ENCODE results near the gene STK33.

Gene STK33

DNA sequence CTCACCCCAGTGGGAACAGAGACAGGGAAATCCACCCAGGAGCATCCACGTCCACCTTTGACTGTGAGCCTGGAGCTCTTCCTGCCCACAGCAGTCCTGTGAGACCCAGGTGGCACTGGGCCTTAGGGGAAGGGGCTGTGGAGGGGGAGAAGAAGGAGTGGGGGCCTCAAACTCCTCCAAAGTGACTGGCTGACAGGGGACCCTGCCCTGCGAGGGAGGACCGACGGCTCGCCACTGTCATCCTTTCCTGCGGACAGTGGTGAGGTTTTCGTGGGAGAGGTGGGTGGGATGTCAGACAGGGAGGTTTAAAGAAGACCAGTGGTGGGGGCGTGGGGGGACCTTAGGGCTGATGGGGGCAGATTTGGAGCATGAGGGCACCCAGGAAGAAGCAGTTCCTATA is 237.8 kb downstream of the STK33 start:
- Histone ChIP-seq H3K4me1 (ENCODE audit: control insufficient read depth, insufficient read depth, low read length) (peaks cover 4% of the 10 kb centered on the region; the same call in 1 of the 2 replicates), H3K9me3 (ENCODE audit: control insufficient read depth, insufficient read depth, low read length) (no peaks in the 10 kb centered on the region), H3K27me3 (ENCODE audit: control insufficient read depth, insufficient read depth, low read length) (no peaks in the 10 kb centered on the region), H3K9ac (ENCODE audit: low read depth, low read length) (no peak overlapping the region), H3K27ac (ENCODE audit: low read depth, low read length) (no peak overlapping the region), H3K36me3 (ENCODE audit: control insufficient read depth, insufficient read depth, low read length) (no peaks in the 10 kb centered on the region), H3K4me3 (ENCODE audit: low read depth, low read length) (no peak overlapping the region)

DNA sequence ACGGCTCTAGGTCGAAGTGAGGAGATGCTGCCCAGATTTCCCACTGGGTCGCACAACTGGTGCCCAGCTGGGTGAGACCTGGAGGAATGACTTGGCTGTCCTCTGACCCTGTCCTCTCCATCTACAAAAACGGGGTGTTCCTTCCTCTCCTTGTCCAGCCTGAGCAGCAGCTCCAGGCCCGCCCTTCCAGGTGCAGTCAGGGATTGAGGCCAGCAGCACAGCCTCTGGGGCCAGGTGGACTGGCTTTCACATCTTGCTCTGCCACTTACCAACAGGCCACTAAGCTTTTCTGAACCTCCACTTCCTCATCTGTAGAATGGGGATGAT is 238.6 kb downstream of the STK33 start:
- H3K27me3 ChIP-seq (ENCODE audit: control insufficient read depth, insufficient read depth, low read length) = no peaks in the 10 kb centered on the region
- no peak overlapping the region for H3K27ac ChIP-seq (ENCODE audit: low read depth, low read length)
- no peak overlapping the region for H3K9ac ChIP-seq (ENCODE audit: low read depth, low read length)
- no peak overlapping the region for H3K4me3 ChIP-seq (ENCODE audit: low read depth, low read length)
- peaks cover 4% of the 10 kb centered on the region; the same call in 1 of the 2 replicates for H3K4me1 ChIP-seq (ENCODE audit: control insufficient read depth, insufficient read depth, low read length)
- H3K9me3 ChIP-seq (ENCODE audit: control insufficient read depth, insufficient read depth, low read length) = no peaks in the 10 kb centered on the region
- H3K36me3 ChIP-seq (ENCODE audit: control insufficient read depth, insufficient read depth, low read length) = no peaks in the 10 kb centered on the region

DNA sequence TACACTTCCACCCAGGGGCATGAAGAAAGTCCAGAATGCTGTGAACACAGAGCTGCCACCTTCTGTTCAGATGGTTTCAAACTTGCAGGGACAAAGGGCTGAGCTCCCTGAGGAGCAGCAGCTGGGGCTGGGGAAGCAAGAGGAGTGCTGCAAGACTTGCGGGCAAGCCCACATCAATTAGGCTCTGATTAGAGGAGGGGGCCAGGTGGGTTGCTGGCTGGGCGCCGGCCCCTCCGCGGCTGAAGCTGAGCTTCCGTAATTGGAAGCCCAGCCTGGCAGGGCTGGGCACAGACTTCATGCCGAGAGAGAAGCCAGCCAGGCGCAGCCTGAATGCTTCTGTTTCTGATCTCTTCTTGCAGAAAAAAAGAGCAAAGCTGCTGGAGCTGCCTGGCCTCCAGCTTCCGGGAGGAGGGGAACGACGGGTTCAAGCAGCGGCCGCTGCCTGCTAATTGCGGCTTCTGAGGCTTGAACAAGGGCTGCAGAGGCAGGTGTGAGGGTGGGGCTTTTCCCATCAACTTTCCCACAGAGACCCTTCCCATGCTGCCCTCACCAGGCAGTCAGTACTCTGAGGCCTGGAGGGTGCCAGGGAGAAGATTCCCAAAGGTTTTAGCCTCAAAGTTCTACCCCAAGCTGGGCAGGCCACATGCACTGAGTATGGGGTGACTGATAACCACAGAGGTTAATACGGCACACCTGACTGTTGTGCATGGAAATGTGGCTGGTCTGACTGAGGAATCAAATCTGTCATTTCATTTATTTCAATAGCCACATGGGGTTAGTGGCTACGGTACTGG is 239.2 kb downstream of the STK33 start:
- Histone ChIP-seq H3K4me3 (ENCODE audit: low read depth, low read length) (no peak overlapping the region), H3K9ac (ENCODE audit: low read depth, low read length) (no peak overlapping the region), H3K27me3 (ENCODE audit: control insufficient read depth, insufficient read depth, low read length) (no peaks in the 10 kb centered on the region), H3K36me3 (ENCODE audit: control insufficient read depth, insufficient read depth, low read length) (no peaks in the 10 kb centered on the region), H3K27ac (ENCODE audit: low read depth, low read length) (no peak overlapping the region), H3K9me3 (ENCODE audit: control insufficient read depth, insufficient read depth, low read length) (no peaks in the 10 kb centered on the region), H3K4me1 (ENCODE audit: control insufficient read depth, insufficient read depth, low read length) (peaks cover 4% of the 10 kb centered on the region; the same call in 1 of the 2 replicates)

DNA sequence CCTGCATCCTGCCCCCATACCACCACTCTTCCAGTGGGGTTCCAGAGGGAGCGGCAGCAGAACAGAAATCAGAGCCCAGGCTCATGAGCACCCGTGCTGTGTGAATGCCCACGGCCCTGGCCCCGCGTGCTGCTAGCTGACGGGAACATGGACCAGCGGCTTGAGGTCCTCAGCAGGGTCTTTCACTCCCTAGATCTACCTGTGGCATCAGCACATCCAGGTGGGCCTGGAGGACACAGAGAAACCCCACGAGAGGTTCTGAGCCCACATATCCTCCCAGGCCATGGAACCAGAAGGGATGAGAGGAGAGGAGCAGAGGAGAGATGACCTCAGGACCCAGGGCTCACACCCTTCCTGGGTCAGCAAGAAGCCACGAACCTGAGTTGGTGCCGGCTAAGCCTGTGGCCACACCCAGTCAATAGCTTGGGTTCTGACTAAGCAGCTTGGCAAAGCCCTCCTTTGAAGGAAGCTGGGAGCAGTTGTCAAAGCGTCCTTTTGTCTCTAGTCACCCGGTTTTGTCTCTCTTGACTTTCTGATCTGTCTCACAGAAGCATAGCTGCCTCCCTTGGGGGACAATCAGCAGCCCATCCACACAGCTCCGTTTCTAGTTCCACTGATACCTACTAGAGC is 241.0 kb downstream of the STK33 start:
- Histone ChIP-seq H3K4me3 (ENCODE audit: low read depth, low read length) (no peak overlapping the region), H3K4me1 (ENCODE audit: control insufficient read depth, insufficient read depth, low read length) (peaks cover 4% of the 10 kb centered on the region; the same call in 1 of the 2 replicates), H3K27me3 (ENCODE audit: control insufficient read depth, insufficient read depth, low read length) (no peaks in the 10 kb centered on the region), H3K27ac (ENCODE audit: low read depth, low read length) (no peak overlapping the region), H3K9me3 (ENCODE audit: control insufficient read depth, insufficient read depth, low read length) (no peaks in the 10 kb centered on the region), H3K36me3 (ENCODE audit: control insufficient read depth, insufficient read depth, low read length) (no peaks in the 10 kb centered on the region), H3K9ac (ENCODE audit: low read depth, low read length) (no peak overlapping the region)

DNA sequence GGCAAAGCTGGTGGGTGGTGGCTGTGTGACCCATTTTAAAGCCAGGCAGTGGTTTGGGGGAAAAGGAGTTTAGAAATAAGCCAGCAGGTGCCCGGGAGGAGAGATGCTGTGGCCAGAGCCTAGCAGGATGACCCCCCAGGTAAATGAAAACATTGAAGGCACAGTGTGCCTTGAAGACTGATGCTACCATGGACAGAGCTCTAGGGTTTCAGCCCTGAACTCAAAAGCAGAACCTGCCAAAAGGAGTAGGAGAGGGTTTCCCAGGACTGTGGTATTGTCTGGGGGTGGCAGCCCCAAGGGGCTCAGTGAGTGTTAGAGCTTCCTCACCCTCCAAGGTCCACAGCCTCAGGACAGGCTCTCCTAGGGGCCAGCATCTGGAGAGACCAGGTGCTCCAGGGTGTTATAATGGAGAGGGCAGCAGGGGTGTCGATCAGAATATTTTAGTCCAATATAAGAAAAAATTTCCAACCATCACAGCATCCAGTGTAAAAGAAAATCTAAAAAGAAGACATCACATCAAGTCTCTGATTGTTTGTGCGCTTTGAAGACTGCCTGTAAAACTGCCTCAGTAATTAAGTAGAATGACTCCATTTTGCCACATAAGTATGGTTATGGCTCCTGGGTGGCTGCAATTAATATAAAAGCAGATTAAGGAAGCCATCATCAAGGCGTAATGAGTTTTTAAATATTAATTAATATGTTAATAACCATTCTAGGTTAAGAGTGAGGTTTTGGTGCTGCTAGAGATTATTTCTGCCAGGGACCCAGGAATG is 241.7 kb downstream of the STK33 start:
- H3K4me1 ChIP-seq (ENCODE audit: control insufficient read depth, insufficient read depth, low read length) = no peaks in the 10 kb centered on the region
- H3K27ac ChIP-seq (ENCODE audit: low read depth, low read length) = no peak overlapping the region
- no peaks in the 10 kb centered on the region for H3K27me3 ChIP-seq (ENCODE audit: control insufficient read depth, insufficient read depth, low read length)
- no peaks in the 10 kb centered on the region for H3K9me3 ChIP-seq (ENCODE audit: control insufficient read depth, insufficient read depth, low read length)
- no peak overlapping the region for H3K9ac ChIP-seq (ENCODE audit: low read depth, low read length)
- H3K36me3 ChIP-seq (ENCODE audit: control insufficient read depth, insufficient read depth, low read length) = no peaks in the 10 kb centered on the region
- H3K4me3 ChIP-seq (ENCODE audit: low read depth, low read length) = no peak overlapping the region

DNA sequence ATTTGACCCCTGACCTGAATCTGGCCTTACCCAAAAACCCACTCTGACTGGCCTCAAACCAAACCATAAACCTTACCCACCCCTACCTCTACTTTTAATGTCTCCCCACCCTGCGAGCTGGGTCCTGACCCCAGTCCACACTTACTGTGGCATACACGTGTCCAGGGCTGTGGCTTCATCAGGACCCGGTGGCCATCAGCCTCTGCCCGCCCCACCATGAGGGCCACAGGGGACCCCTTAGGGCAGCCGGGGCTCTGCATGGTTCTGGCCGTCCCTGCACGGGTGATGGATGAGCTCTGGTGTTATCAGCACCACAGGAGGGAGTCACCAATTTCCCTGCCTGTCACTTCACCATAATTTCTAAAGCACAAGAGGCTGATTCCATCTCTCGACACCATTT is 242.8 kb downstream of the STK33 start:
- Histone ChIP-seq H3K4me3 (ENCODE audit: low read depth, low read length) (no peak overlapping the region), H3K36me3 (ENCODE audit: control insufficient read depth, insufficient read depth, low read length) (no peaks in the 10 kb centered on the region), H3K27ac (ENCODE audit: low read depth, low read length) (no peak overlapping the region), H3K9me3 (ENCODE audit: control insufficient read depth, insufficient read depth, low read length) (no peaks in the 10 kb centered on the region), H3K4me1 (ENCODE audit: control insufficient read depth, insufficient read depth, low read length) (no peaks in the 10 kb centered on the region), H3K27me3 (ENCODE audit: control insufficient read depth, insufficient read depth, low read length) (no peaks in the 10 kb centered on the region), H3K9ac (ENCODE audit: low read depth, low read length) (no peak overlapping the region)

DNA sequence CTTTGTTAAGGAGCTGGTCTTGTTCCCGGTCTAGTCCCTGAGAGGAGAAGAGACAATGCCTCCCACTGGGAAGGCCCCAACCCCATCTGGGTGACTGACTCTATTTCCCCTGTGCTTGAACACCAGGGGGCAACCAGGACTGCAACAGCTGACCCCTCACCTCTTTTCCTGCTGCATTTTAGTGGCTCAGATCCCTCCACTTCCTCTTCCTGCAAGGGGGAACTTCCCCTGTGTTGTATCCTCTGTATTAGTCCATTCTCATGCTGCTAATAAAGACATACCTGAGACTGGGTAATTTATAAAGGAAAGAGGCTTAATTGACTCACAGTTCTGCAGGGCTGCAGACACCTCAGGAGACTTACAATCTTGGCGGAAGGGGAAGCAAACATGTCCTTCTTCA is 246.1 kb downstream of the STK33 start:
- no peaks in the 10 kb centered on the region for H3K9me3 ChIP-seq (ENCODE audit: control insufficient read depth, insufficient read depth, low read length)
- no peak overlapping the region for H3K9ac ChIP-seq (ENCODE audit: low read depth, low read length)
- H3K27me3 ChIP-seq (ENCODE audit: control insufficient read depth, insufficient read depth, low read length) = no peaks in the 10 kb centered on the region
- no peak overlapping the region for H3K4me3 ChIP-seq (ENCODE audit: low read depth, low read length)
- no peaks in the 10 kb centered on the region; the same call in 1 of the 2 replicates for H3K4me1 ChIP-seq (ENCODE audit: control insufficient read depth, insufficient read depth, low read length)
- no peak overlapping the region for H3K27ac ChIP-seq (ENCODE audit: low read depth, low read length)
- H3K36me3 ChIP-seq (ENCODE audit: control insufficient read depth, insufficient read depth, low read length) = no peaks in the 10 kb centered on the region

DNA sequence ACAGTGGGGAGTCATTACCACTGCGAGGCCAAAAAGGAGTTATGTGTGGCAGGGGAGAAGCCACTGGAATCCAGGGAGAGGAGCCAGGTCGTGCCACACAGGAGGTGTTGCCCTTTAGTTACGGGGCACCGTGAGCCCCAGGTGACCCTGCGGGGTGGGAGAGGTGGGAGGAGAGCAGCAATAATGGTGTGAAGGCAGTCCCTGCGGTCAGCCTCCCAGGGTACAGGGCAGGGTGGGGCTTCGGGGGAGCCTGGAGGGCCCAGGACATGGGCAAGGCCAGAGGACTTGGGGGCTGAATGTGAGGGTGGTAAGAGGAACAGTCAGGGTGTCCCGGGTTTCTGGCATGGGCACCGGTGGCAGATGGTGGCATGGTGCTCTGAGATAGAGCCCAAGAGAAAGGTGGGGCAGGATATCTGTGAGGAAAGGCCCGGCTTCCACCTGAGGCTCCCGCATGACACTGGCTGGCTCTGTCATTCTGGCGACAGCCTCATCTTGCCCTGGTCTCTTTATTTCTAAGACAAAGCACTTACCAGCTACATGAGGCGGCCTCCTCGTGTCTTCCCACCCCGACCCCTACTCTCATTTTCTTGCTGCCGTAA is 247.8 kb downstream of the STK33 start:
- no peak overlapping the region for H3K9ac ChIP-seq (ENCODE audit: low read depth, low read length)
- no peak overlapping the region for H3K27ac ChIP-seq (ENCODE audit: low read depth, low read length)
- H3K36me3 ChIP-seq (ENCODE audit: control insufficient read depth, insufficient read depth, low read length) = no peaks in the 10 kb centered on the region
- no peaks in the 10 kb centered on the region for H3K9me3 ChIP-seq (ENCODE audit: control insufficient read depth, insufficient read depth, low read length)
- H3K4me1 ChIP-seq (ENCODE audit: control insufficient read depth, insufficient read depth, low read length) = no peaks in the 10 kb centered on the region; the same call in 1 of the 2 replicates
- no peaks in the 10 kb centered on the region for H3K27me3 ChIP-seq (ENCODE audit: control insufficient read depth, insufficient read depth, low read length)
- no peak overlapping the region for H3K4me3 ChIP-seq (ENCODE audit: low read depth, low read length)

DNA sequence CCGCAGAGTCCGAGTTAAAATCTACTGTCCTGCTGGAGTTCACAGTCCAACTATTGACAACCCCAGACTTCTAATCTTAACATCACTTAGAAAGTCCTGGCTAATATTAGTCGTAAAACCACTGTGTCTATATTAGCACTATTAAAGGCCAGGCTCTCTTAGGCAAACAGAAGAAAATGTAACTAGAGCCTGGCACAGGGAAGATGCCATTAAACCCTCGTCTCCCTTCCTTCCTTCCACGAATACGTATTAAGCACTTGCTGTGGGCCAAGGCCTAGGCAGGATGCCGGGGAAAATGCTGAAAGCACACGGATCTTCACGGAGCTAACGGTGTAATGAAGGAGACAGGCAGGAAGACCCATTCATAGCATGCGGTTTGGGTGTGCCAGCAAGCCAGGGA is 248.8 kb downstream of the STK33 start:
- Histone ChIP-seq H3K27me3 (ENCODE audit: control insufficient read depth, insufficient read depth, low read length) (no peaks in the 10 kb centered on the region), H3K9ac (ENCODE audit: low read depth, low read length) (no peak overlapping the region), H3K4me1 (ENCODE audit: control insufficient read depth, insufficient read depth, low read length) (no peaks in the 10 kb centered on the region; the same call in 1 of the 2 replicates), H3K4me3 (ENCODE audit: low read depth, low read length) (no peak overlapping the region), H3K27ac (ENCODE audit: low read depth, low read length) (no peak overlapping the region), H3K36me3 (ENCODE audit: control insufficient read depth, insufficient read depth, low read length) (no peaks in the 10 kb centered on the region), H3K9me3 (ENCODE audit: control insufficient read depth, insufficient read depth, low read length) (no peaks in the 10 kb centered on the region)

DNA sequence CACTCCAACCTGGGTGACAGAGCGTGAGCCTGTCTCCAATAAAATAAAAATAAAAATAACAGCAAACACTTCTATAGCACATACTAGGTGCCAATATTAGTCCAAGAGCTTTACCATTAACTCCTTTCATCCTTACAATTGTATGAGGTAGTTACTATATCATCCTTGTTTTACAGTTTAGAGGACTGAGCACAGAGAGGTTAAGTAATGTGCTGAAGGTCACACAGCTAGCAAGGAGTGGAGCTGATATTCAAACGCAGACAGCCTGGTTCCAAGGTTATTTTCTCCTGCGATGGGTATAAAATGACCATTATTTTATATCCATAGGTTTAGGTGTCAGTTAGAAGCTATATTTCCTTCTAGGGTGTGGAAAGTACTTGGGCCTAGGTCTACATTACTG is 249.7 kb downstream of the STK33 start:
- Histone ChIP-seq H3K4me1 (ENCODE audit: control insufficient read depth, insufficient read depth, low read length) (no peaks in the 10 kb centered on the region; the same call in 1 of the 2 replicates), H3K9me3 (ENCODE audit: control insufficient read depth, insufficient read depth, low read length) (no peaks in the 10 kb centered on the region), H3K36me3 (ENCODE audit: control insufficient read depth, insufficient read depth, low read length) (no peaks in the 10 kb centered on the region), H3K4me3 (ENCODE audit: low read depth, low read length) (no peak overlapping the region), H3K27me3 (ENCODE audit: control insufficient read depth, insufficient read depth, low read length) (no peaks in the 10 kb centered on the region), H3K9ac (ENCODE audit: low read depth, low read length) (no peak overlapping the region), H3K27ac (ENCODE audit: low read depth, low read length) (no peak overlapping the region)

All from HUES48 (cell line).